Right ventricle myocardium inferior (tissue), 1 donor: Measurements from ENCODE around the gene CUL1. TPM values are rescaled to one million over a fixed set of nuclear protein-coding genes. Genes with fewer than 3 reads are reported as not detected.

Source experiments
- ATAC-seq: fragments of 200-7000 bp; cut with Tn5 transposase; one replicate; pipeline ENCODE4 v1.9.1; 2020; ENCODE audit warnings: mild to moderate bottlenecking, moderate library complexity
- DNase-seq: peaks from one replicate; pipeline ENCODE4 v3.0.0; 2021; ENCODE audit errors: missing footprints
- intact Hi-C: fragments of 100-400 bp; cut with DNase I; formaldehyde crosslinking; loops from one replicate; pipeline ENCODE4 v1.11.0; 2022
- total RNA-seq: library from RNA; stranded (reverse); fragmentation: NEBNext Ultra II Directional; extraction: Animal tissue kit (Norgen Biotek cat#: 25700); gene quantifications from one replicate; pipeline ENCODE4 v1.2.1, GENCODE V29; 2021
- donor health status: DM: no; HTN: yes; CAD: no; lungs with severe emphysema.

The CUL1 gene
- total RNA-seq, 1 donor from 2014 or later, result 46.4 TPM

DNA sequence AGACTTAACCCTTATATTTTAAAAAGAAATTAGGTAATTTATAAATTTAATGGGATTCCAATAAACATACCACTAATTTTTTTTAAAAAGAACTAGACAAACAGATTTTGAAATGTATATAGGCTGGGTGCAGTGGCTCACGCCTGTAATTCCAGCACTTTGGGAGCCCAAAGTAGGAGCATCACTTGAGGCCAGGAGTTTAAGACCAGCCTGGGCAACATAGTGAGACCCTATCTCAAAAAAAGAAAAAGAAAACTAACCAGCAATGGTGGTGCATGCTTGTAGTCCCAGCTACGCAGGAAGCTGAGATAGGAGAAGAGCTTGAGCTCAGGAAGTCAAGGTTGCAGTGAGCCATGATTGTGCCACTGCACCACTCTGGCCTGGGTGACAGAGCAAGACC is 122.7 kb downstream of the CUL1 start:
- intact Hi-C loops, result no loop called here
- DNase-seq (no peak), ATAC-seq (no peak)

DNA sequence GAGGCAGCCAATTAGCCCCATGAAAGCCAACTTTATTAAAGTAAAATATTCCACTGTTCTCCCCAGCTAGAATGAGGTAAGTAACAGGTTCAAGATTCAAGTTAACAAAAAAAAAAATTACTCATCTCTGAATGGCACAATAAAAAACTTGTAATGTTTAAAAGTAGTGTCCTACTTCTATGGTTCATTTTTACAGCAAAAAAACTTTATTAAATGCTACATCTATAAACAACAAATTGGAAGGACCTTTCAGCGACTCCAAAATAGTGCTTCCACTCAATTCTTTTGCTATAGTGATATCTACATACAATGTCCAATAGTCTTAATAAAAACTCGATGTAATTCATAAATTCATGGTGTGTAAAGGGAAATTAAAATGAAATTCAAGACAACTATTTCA is 126.2 kb downstream of the CUL1 start:
- no peak for DNase-seq

DNA sequence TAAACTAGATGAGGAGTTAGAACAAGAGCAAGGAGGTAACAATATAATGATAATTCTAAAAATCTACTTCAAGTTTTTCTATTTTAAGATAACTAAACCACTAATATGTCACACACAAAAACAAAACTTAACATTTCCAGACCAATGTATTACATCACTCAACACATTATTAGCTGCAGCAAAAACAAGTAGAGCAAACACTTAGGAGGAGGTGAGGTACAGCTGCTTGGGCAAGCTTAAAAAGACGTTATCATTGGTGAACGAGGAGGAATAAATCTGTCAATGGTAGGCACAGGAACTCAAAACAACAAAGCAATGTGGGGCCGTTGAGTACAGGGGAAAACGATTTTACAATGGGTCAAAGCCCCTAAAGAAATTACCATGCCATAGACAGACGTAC is 126.6 kb downstream of the CUL1 start:
- no peak for ATAC-seq
- intact Hi-C loops, result no loop called here

More for the DNA sequence above, 126.2 kb downstream of the CUL1 start:
- ATAC-seq, result no peak
- intact Hi-C loops, result no loop called here

DNA sequence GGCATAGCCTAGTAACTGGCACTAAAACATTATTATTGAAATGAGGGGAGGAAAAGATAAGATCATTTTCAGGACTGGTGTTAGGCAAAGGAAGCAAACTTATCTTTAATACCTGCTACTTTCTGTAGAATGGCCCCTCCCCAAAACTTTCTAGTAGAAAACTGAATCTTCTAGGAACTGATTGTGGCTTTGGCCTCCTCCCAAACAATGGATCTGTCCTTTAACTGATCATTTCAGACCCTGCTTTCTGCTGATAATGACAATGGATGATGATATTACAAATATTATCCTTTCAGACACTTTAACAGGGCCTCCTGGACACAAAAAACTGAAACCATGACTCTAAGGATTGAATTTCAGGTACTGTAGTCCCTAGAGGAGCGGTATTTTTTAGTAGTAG is 130.3 kb downstream of the CUL1 start:
- ATAC-seq (no peak), DNase-seq (no peak)
- intact Hi-C loops, result no loop called here

More for the DNA sequence above, 126.6 kb downstream of the CUL1 start:
- DNase-seq, result no peak

DNA sequence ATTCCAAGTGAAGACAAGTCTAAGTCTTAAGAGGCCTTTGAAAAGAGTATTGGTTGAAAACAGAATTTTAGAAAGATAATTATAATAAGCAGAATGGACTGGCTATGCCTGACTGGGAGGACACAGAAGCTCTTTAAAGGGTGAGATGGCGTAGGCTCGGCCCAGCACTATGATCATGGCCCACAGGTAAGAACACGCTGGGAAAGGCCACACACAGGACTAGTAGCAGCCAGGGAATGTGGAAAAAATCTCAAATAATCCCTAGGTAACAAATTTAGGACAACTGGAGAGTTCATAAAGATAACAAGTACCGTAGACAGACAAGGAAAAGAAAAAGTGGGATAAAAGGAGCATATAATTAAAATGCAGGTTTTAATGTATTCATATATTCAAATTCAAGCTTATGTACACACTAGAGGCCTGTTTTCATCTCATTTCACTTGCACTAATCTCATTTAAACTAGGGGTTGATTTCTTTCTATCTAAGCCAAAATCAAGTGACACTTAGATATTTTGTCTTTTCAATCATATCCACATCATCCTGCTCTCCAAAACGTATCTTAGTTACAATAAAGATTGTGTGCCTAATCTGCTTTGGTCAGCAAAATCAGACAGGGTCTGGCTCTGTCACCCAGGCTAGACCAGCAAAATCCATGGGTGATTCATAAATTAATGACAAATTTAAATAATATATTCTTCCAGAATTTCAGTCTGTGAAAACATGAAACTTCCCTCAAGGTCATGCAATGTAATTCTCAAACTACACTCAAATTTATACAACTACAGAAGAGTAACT is 132.4 kb downstream of the CUL1 start:
- intact Hi-C loops, result no loop called here
- ATAC-seq (no peak), DNase-seq (no peak)

DNA sequence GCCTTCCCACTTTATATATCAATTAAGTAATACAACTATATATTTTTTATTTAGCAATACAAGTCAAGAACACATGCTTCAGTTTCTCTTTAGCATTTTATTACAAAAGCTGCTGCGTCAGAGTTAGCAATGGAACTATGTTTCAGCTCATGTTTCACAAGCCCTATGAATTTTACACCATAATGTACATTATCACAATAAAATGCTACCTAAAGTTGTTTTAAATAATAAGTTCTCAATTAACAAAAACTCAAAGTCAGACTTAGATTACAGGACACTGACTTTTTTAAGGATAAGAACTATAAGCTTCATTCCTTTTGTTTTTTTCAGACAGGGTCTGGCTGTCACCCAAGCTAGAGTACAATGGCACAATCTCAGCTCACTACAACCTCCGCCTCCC is 133.1 kb downstream of the CUL1 start:
- DNase-seq, result no peak
- no peak for ATAC-seq
- intact Hi-C loops, result no loop called here

DNA sequence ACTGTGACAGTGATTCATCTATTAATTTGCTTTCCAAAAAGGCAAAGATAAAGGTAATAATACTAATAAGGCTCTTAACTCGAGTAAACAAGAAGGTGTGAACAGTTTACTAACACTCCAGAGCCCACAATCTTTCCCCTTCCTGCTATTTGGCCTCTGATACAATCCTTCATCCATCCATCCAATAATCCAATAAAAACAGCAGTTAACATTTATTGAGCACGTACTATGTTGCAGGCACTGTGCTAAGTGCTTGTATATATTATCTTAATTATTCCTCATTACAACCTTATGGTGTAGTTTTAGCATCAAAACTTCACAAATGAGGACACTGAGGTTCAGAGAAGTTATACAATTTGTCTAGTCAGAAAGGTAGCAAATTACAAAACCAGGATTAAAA is 135.9 kb downstream of the CUL1 start:
- no peak for ATAC-seq
- no peak for DNase-seq
- intact Hi-C loops, result no loop called here

DNA sequence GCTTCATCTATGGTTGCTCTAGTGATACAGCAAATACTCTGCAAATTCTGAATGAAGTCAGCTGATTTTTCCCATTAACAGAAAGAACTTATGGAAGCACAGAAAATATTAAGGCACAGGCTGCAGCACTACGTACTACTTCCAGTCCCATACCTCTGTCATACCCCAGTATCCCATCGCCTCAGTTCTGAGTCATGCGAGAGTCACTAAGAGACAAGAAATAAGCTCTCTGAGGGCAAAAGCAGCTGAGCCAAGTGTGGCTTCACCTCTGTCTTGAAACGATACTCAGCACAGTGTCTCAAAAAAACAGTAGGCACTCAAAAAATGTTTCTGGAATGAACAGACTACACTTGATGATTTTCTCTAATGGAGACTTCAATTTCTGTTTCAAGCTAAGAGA is 137.2 kb downstream of the CUL1 start:
- ATAC-seq, result no peak
- DNase-seq, result no peak
- intact Hi-C loops, result no loop called here

DNA sequence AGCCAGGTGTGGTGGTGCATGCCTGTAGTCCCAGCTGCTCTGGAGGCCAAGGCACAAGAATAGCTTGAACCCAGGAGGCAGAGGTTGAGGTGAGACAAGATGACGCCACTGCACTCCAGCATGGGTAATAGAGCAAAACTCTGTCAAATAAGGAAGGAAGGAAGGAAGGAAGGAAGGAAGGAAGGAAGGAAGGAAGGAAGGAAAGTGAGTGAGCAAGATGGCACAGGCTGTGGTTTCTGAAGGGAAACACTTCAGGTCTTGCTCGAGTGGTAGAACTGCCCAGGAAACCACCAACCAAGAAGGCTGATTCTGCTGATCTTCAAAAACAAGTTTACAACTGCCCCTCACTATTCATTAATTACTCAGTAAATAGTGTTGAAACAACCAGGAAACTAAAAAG is 140.2 kb downstream of the CUL1 start:
- intact Hi-C loops, result no loop called here
- ATAC-seq (no peak), DNase-seq (no peak)

DNA sequence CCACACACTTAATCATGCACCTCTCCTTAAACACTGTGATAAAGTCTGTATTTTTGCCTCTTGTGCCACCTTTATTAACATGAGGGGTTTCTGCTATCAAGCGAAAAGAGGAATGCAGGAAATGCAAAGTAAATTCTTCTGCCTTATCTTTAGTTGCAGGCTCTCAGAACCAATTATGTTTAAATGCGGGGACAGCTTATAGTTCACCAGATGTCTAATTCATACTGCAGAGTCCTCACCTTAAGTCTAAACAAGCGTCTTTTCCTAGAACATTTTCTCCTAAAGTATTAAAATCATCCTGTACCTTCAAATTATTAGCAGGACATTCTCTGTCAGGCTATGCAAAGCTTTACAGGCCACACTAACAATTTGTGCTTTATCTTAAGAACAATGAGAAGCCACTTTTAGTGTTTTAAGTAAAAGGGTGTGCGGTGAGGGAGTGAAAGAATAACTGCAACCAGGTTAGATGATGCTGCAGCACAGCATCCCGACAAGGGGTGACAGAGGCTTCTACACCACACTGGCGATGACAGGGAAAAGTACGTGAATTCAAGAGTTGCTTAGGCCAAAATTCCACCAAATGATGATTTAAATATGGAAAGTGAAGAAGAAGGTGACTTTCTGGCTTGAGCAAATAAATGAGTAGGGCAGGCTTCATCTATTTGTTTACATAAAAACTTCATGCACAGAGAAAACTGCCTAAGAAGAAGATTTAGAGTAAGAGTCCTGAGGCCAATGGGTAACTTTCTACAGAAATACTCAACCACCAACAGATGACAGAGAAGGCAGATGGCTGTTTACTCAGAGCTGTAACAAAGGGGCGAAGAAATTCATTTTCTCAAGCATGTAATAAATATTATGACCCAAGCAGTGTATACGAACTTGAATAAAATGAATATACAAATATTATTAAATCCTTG is 149.4 kb downstream of the CUL1 start:
- DNase-seq, result no peak
- no peak for ATAC-seq

DNA sequence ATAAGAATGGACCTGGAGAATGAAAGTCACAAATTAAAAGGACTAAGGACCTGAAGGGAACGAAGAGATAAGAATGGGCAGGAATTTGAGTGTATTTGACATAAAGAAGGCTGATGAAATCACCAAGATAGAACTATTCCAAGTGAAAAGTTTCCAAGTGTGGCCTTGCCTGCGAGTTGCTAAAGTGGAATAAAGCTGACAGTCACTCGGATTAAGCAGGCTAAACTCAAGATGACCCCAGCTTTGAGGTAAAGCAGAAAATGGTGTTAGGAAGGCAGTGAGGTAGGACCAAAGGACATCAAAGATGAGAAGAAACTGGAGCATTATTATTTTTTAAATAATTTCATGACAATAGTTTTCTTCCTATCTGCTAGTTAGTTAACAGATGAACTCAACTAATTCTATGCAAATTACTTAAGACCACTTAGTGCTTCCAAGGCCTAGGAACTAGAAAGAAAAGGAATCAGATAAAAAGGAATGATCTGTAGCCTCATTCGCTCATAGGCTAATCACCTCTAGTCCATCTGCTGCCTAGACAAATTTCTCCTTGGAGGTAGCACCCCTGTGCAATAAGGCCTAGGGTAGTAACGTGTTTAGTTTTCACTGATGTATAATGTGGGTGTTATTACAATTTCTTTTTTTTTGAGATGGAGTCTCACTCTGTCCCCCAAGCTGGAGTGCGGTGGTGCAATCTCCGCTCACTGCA is 150.8 kb downstream of the CUL1 start:
- intact Hi-C loops, result no loop called here
- ATAC-seq, result no peak
- DNase-seq, result no peak

More for the DNA sequence above, 149.4 kb downstream of the CUL1 start:
- intact Hi-C loops, result no loop called here

DNA sequence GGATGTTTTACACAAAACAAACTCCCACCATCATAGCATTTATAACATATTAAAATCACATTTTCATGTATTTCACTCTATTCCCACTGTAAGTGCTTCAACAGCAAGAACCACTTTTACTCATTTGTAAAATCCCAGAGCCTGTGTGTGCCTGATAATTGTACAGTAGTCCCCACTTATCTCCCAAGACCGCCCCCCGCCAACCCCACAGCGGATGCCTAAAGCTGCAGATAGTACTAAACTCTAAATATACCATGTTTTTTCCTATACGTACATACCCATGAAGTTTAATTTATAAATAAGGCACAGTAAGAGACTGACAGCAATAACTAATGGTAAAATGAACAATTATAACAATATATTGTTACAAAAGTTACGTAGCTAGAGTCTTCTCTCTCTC is 151.9 kb downstream of the CUL1 start:
- no peak for ATAC-seq
- intact Hi-C loops, result no loop called here

More for the DNA sequence above, 151.9 kb downstream of the CUL1 start:
- no peak for DNase-seq

Other genes starting within 250 kb of the CUL1 start
- not detected for gene C7orf33, start 108.1 kb upstream of the CUL1 start, total RNA-seq
- gene EZH2, start 185.4 kb downstream of the CUL1 start, total RNA-seq, result 1.2 TPM